Measurements from ENCODE around the gene R3HDML. TPM values are rescaled to one million over a fixed set of nuclear protein-coding genes. Genes with fewer than 3 reads are reported as not detected.
A peak's percentile ranks its signal among the peaks of the same experiment; 100 is the strongest.

R3HDML gene
- total and polyA plus RNA-seq, 10 of the 15 experiments (the other 5 are each of a cell fraction or from before 2014, with no cell fraction given) = not detected

DNA sequence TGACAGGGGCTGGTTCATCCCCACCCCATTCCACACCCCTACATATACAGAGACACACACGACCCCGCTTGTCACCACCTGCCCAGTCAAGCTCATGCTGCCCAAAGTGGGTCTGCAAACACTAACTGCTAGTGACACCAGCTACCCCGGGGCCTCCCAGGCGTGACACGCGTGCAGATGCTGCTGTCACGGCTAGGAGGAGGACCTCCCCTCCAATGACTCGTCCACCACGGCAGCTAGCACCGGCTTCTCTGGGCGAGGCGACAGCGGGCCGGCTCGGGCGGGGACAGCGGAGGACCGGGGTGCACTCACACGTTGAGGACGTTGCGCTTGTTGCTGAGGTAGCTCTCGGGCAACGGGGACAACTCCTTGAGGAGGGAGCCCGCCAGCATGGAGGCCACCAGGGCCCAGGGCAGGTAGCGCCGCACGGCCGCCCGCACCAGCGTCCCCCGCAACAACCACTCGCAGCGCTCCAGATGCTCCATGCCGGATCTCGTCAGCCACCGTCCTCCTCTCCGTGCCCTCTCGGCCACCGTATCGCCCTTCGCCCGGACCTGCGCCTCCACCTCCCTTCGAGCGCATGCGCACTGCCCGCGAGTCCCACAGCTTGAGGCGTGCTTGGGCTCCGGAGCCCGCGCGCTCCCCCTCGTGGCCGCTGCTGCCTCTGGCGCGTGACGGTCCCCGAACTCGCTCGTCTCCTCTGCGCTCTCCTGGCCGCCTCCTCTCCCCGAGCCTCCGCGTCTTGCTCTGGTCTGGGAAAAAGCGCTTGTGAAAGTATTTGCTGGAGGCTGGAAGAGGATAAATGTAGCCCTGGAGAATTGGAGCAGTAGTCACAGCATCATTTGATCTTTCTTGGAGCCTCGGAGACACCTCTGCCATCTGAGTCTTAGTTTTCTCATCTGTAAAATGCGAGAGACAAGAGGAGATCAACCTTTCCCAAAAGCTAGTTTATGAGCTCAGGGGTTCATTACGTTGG, 25.9 kb upstream of the R3HDML start, which contains the start of gene FITM2 (continued):
- TF ChIP-seq, protein P1, sequence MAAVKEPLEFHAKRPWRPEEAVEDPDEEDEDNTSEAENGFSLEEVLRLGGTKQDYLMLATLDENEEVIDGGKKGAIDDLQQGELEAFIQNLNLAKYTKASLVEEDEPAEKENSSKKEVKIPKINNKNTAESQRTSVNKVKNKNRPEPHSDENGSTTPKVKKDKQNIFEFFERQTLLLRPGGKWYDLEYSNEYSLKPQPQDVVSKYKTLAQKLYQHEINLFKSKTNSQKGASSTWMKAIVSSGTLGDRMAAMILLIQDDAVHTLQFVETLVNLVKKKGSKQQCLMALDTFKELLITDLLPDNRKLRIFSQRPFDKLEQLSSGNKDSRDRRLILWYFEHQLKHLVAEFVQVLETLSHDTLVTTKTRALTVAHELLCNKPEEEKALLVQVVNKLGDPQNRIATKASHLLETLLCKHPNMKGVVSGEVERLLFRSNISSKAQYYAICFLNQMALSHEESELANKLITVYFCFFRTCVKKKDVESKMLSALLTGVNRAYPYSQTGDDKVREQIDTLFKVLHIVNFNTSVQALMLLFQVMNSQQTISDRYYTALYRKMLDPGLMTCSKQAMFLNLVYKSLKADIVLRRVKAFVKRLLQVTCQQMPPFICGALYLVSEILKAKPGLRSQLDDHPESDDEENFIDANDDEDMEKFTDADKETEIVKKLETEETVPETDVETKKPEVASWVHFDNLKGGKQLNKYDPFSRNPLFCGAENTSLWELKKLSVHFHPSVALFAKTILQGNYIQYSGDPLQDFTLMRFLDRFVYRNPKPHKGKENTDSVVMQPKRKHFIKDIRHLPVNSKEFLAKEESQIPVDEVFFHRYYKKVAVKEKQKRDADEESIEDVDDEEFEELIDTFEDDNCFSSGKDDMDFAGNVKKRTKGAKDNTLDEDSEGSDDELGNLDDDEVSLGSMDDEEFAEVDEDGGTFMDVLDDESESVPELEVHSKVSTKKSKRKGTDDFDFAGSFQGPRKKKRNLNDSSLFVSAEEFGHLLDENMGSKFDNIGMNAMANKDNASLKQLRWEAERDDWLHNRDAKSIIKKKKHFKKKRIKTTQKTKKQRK (IDR thresholded peaks at IDR 0.05; ENCODE audit: low read depth, low read length) = no peak
- TF ChIP-seq SIN3A (IDR thresholded peaks at IDR 0.05; ENCODE audit: low read depth, low read length) (peak; percentile 65; the same call in 1 of the 2 replicates), TAF1 (IDR thresholded peaks at IDR 0.05; ENCODE audit: borderline replicate concordance, low read depth, low read length) (peak; percentile 22; the same call in 1 of the 2 replicates), KLF5 (IDR thresholded peaks at IDR 0.05; ENCODE audit: partially characterized antibody) (peak; percentile 88), CTCF (IDR thresholded peaks at IDR 0.05 in 2 of 3, conservative IDR thresholded peaks at IDR 0.05 in 1 of 3; ENCODE audit: control insufficient read depth in 2 of 3, extremely low read depth in 1 of 3, insufficient read depth in 1 of 3, low read depth in 3 of 3, low read length in 3 of 3) (peak; percentile 95 to 99 (median 96); a peak in 5 of 6 replicates), EGR1 (IDR thresholded peaks at IDR 0.05; ENCODE audit: borderline replicate concordance in 1 of 2, low read depth in 2 of 2, low read length in 2 of 2) (no peak), GATAD2B (conservative IDR thresholded peaks at IDR 0.05; ENCODE audit: low read depth) (peak; percentile 52; the same call in 1 of the 2 replicates), CREM (IDR thresholded peaks at IDR 0.05; ENCODE audit: low read depth) (peak; percentile 59; the same call in 1 of the 2 replicates), HCFC1 (IDR thresholded peaks at IDR 0.05; ENCODE audit: low read length) (peak; percentile 65), LARP7 (IDR thresholded peaks at IDR 0.05) (peak; percentile 91), ZNF592 (IDR thresholded peaks at IDR 0.05) (peak; percentile 61; the same call in 1 of the 2 replicates), EED (IDR thresholded peaks at IDR 0.05; ENCODE audit: low read depth) (no peak), SPI1 (IDR thresholded peaks at IDR 0.05; ENCODE audit: borderline replicate concordance, insufficient read depth, low read depth, low read length) (no peak), CBX3 (IDR thresholded peaks at IDR 0.05; ENCODE audit: borderline replicate concordance, low read depth) (no peak), SP1 (IDR thresholded peaks at IDR 0.05; ENCODE audit: low read depth, low read length) (peak; percentile 71), STAT1 (conservative IDR thresholded peaks at IDR 0.05) (0 out of 2 replicates have a peak, but pooled peaks have one; percentile 77)
- TF ChIP-seq, protein P2, sequence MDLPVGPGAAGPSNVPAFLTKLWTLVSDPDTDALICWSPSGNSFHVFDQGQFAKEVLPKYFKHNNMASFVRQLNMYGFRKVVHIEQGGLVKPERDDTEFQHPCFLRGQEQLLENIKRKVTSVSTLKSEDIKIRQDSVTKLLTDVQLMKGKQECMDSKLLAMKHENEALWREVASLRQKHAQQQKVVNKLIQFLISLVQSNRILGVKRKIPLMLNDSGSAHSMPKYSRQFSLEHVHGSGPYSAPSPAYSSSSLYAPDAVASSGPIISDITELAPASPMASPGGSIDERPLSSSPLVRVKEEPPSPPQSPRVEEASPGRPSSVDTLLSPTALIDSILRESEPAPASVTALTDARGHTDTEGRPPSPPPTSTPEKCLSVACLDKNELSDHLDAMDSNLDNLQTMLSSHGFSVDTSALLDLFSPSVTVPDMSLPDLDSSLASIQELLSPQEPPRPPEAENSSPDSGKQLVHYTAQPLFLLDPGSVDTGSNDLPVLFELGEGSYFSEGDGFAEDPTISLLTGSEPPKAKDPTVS (IDR thresholded peaks at IDR 0.05; ENCODE audit: low read depth, low read length) = no peak
